CD14-positive monocyte (primary cell): ENCODE measurements around the gene EFHC2. TPM values are rescaled to one million over a fixed set of nuclear protein-coding genes. Genes with fewer than 3 reads are reported as not detected.

Experiments
- DNase-seq, 3 donors: peaks; one replicate each; pipeline ENCODE4 v3.0.0-alpha.2; 2011 to 2022
- H2AFZ ChIP-seq: 2 replicates; pipeline ENCODE4 v1.6.0; 2012; ENCODE audit warnings: mild to moderate bottlenecking, low read depth, low read length, inconsistent platforms; ENCODE audit not compliant: insufficient read depth, poor library complexity, severe bottlenecking
- H3K27ac ChIP-seq, 2 donors: 1 replicate in 1 of 2; 2 replicates in 1 of 2; pipeline ENCODE4 v1.5.1; 2012 to 2013; ENCODE audit warnings: low read length in 2 of 2, control low read depth in 1 of 2, inconsistent platforms in 1 of 2, low read depth in 1 of 2, mild to moderate bottlenecking in 1 of 2
- H3K27me3 ChIP-seq, 2 donors: one replicate each; pipeline versions ENCODE4 v1.6.0 to v1.6.1; 2011 to 2013; ENCODE audit warnings: low read length in 2 of 2; ENCODE audit not compliant: control insufficient read depth in 2 of 2, insufficient read depth in 2 of 2
- H3K36me3 ChIP-seq, 2 donors: replicated peaks in 1 of 2; 1 replicate in 1 of 2; 2 replicates in 1 of 2; pipeline versions ENCODE4 v1.5.1 to v1.6.1; 2012 to 2013; ENCODE audit warnings: low read length in 2 of 2, control low read depth in 1 of 2, inconsistent platforms in 1 of 2, mild to moderate bottlenecking in 1 of 2; ENCODE audit not compliant: insufficient read depth in 2 of 2, control insufficient read depth in 1 of 2
- H3K4me1 ChIP-seq, 2 donors: 1 replicate in 1 of 2; 2 replicates in 1 of 2; pipeline versions ENCODE4 v1.5.1 to v1.6.1; 2012 to 2013; ENCODE audit warnings: low read length in 2 of 2, control low read depth in 1 of 2, inconsistent platforms in 1 of 2, mild to moderate bottlenecking in 1 of 2, moderate library complexity in 1 of 2; ENCODE audit not compliant: insufficient read depth in 2 of 2, control insufficient read depth in 1 of 2
- H3K4me2 ChIP-seq: replicated peaks from 2 replicates; pipeline ENCODE3; 2012; ENCODE audit warnings: low read length, moderate library complexity, mild to moderate bottlenecking; ENCODE audit not compliant: poor library complexity, severe bottlenecking; ENCODE audit errors: extremely low read depth
- H3K4me3 ChIP-seq, 3 experiments: fragments of 200-600 bp in 1 of 3; sonication (generic) in 1 of 3; replicated peaks in 1 of 3; 1 replicate in 2 of 3; 2 replicates in 1 of 3; pipeline ENCODE4 v1.5.1; 2011 to 2013; ENCODE audit warnings: low read length in 3 of 3, mild to moderate bottlenecking in 3 of 3, control low read depth in 2 of 3, low read depth in 2 of 3, inconsistent platforms in 1 of 3, moderate library complexity in 1 of 3
- H3K79me2 ChIP-seq: 2 replicates; pipeline ENCODE4 v1.6.0; 2012; ENCODE audit warnings: mild to moderate bottlenecking, control low read depth, inconsistent platforms, low read length, moderate library complexity; ENCODE audit not compliant: insufficient read depth
- H3K9ac ChIP-seq: 2 replicates; pipeline ENCODE4 v1.6.0; 2017; ENCODE audit warnings: low read length, mild to moderate bottlenecking; ENCODE audit not compliant: insufficient read depth, poor library complexity, severe bottlenecking
- H3K9me3 ChIP-seq, 2 donors: replicated peaks in 1 of 2; 1 replicate in 1 of 2; 2 replicates in 1 of 2; pipeline versions ENCODE4 v1.5.1 to v1.6.1; 2012 to 2013; ENCODE audit warnings: low read length in 2 of 2, control low read depth in 1 of 2; ENCODE audit not compliant: control insufficient read depth in 1 of 2, insufficient read depth in 1 of 2
- H4K20me1 ChIP-seq: 2 replicates; pipeline ENCODE4 v1.6.0; 2012; ENCODE audit warnings: mild to moderate bottlenecking, low read length, control low read depth, moderate library complexity; ENCODE audit not compliant: insufficient read depth
- H3K27ac Mint-ChIP-seq, 7 donors: one replicate each; pipeline ENCODE4 v1.8.0; 2020; ENCODE audit warnings: mild to moderate bottlenecking in 7 of 7, mixed read lengths in 7 of 7, moderate library complexity in 6 of 7, inconsistent platforms in 2 of 7
- H3K27me3 Mint-ChIP-seq, 3 donors: one replicate each; pipeline ENCODE4 v1.8.0; 2021 to 2022; ENCODE audit warnings: low read depth in 3 of 3, mild to moderate bottlenecking in 3 of 3, mixed read lengths in 3 of 3, moderate library complexity in 3 of 3, inconsistent platforms in 1 of 3
- H3K36me3 Mint-ChIP-seq, 2 donors: one replicate each; pipeline ENCODE4 v1.8.0; 2020; ENCODE audit warnings: mixed read lengths in 2 of 2, inconsistent platforms in 1 of 2, mild to moderate bottlenecking in 1 of 2
- H3K4me1 Mint-ChIP-seq: one replicate; pipeline ENCODE4 v1.8.0; 2020; ENCODE audit warnings: mild to moderate bottlenecking, mixed read lengths
- H3K4me3 Mint-ChIP-seq, 2 donors: one replicate each; pipeline ENCODE4 v1.8.0; 2020; ENCODE audit warnings: mild to moderate bottlenecking in 2 of 2, mixed read lengths in 2 of 2, moderate library complexity in 1 of 2
- H3K9me3 Mint-ChIP-seq, 7 donors: one replicate each; pipeline ENCODE4 v1.8.0; 2020 to 2022; ENCODE audit warnings: mixed read lengths in 7 of 7, mild to moderate bottlenecking in 6 of 7, moderate library complexity in 6 of 7, inconsistent platforms in 2 of 7
- WGBS: methylation state at CpG from one replicate; pipeline ENCODE4 v1.1.5; 2013; ENCODE audit warnings: missing lambda C conversion rate; ENCODE audit not compliant: insufficient coverage; 5-methylcytosine and 5-hydroxymethylcytosine counted together
- intact Hi-C, 2 donors: fragments of 100-400 bp; cut with micrococcal nuclease; formaldehyde crosslinking; loops; one replicate each; pipeline versions ENCODE4 v1.15.0 to v1.15.1; 2023
- polyA plus RNA-seq, 3 donors: library from polyadenylated mRNA; depleted of rRNA in 1 of 3; unstranded in 2 of 3; stranded (reverse) in 1 of 3; fragments of 300-500 nt in 2 of 3; fragments of >200 nt in 1 of 3; fragmentation: Illumina TruSeq in 2 of 3; gene quantifications; 1 replicate in 2 of 3; 2 replicates in 1 of 3; pipeline ENCODE4 v1.2.3, GENCODE V29; 2012 to 2021
- TF ChIP-seq, protein P1 (sequence below): fragments of 200-600 bp; IDR thresholded peaks from one replicate; pipeline ENCODE4 v1.8.0; 2022; ENCODE audit warnings: antibody characterized with exemption, mild to moderate bottlenecking

EFHC2 gene
- polyA plus RNA-seq, 3 donors, result 0.05 to 0.22 TPM; not detected in 1

DNA sequence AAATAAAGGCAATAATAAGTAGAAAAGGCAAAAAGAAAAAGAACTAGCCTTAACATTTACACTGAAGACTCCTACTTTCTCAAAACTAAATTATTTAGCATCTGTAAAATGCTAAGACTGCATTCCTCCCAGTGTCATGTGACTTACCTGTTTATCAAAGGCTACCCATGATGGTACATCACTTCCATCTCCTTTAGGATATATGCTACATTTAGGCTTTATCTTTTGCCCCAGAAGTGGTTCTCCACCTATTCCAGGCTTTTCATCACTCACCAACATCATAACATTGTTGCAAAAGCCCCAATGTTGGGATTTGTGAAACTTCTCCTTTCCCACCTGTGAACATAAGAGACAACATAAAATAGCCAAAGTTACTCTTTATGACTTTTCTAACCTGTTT is 31.1 kb downstream of the EFHC2 start:
- Histone ChIP-seq H3K9me3 (no peaks in the 10 kb centered on the region), H3K27ac (no peak overlapping the region), H3K4me2 (no peak overlapping the region), H3K4me3 (no peak overlapping the region), H4K20me1 (no peaks in the 10 kb centered on the region), H3K27me3 (peaks cover 0 to 4% of the 10 kb centered on the region in 2 donors), H3K36me3 (no peaks in the 10 kb centered on the region), H2AFZ (no peak overlapping the region), H3K79me2 (no peaks in the 10 kb centered on the region), H3K9ac (no peak overlapping the region), H3K4me1 (peaks cover 6 to 9% of the 10 kb centered on the region in 2 donors)
- no peak overlapping the region for H3K27ac Mint-ChIP-seq
- intact Hi-C loops, result no loop called here
- TF ChIP-seq, protein P1, sequence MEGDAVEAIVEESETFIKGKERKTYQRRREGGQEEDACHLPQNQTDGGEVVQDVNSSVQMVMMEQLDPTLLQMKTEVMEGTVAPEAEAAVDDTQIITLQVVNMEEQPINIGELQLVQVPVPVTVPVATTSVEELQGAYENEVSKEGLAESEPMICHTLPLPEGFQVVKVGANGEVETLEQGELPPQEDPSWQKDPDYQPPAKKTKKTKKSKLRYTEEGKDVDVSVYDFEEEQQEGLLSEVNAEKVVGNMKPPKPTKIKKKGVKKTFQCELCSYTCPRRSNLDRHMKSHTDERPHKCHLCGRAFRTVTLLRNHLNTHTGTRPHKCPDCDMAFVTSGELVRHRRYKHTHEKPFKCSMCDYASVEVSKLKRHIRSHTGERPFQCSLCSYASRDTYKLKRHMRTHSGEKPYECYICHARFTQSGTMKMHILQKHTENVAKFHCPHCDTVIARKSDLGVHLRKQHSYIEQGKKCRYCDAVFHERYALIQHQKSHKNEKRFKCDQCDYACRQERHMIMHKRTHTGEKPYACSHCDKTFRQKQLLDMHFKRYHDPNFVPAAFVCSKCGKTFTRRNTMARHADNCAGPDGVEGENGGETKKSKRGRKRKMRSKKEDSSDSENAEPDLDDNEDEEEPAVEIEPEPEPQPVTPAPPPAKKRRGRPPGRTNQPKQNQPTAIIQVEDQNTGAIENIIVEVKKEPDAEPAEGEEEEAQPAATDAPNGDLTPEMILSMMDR, result no peak
- no peak for DNase-seq
- H3K9me3 Mint-ChIP-seq, result peaks cover 0 to 6% (median 2%) of the 10 kb centered on the region in 7 donors
- peaks cover 0 to 4% of the 10 kb centered on the region in 2 donors for H3K36me3 Mint-ChIP-seq
- H3K4me1 Mint-ChIP-seq, result peaks cover 15% of the 10 kb centered on the region
- H3K27me3 Mint-ChIP-seq, result peaks cover 0 to 15% (median 2%) of the 10 kb centered on the region in 3 donors
- no peak overlapping the region for H3K4me3 Mint-ChIP-seq

DNA sequence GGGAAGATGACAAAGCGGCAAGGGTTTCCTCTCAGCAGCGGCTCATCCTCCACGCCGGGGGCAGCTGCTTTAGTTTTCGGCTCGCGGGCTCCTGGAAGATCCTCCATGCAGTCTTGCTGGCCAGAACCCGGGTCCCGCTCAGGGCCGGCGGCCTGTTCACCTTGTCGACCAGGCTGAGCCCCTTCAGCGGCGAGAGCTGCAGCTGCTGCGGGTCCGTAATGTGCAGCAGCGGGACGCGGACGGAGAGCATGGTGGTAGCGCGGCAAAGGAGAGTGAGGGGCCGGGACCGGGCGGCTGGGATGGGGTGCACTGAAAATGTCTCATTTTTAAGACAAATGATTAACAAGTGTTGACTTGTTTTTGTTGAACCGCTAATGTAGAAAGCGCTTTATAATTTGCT is 33.2 kb downstream of the EFHC2 start:
- peaks cover 0 to 3% of the 10 kb centered on the region in 2 donors for H3K27me3 ChIP-seq
- peaks cover 0 to 16% (median 0%) of the 10 kb centered on the region in 3 donors for H3K27me3 Mint-ChIP-seq
- H2AFZ ChIP-seq, result no peak overlapping the region

More for the DNA sequence above, 33.2 kb downstream of the EFHC2 start:
- Mint-ChIP-seq H3K36me3 (peaks cover 0 to 2% of the 10 kb centered on the region in 2 donors), H3K4me3 (no peak overlapping the region), H3K9me3 (peaks cover 0 to 2% (median 0%) of the 10 kb centered on the region in 7 donors), H3K4me1 (peaks cover 15% of the 10 kb centered on the region), H3K27ac (no peak overlapping the region)
- Histone ChIP-seq H3K9me3 (no peaks in the 10 kb centered on the region), H3K27ac (no peak overlapping the region), H3K9ac (no peak overlapping the region), H3K4me2 (no peak overlapping the region), H3K4me3 (no peak overlapping the region), H3K36me3 (no peaks in the 10 kb centered on the region), H3K4me1 (peaks cover 6 to 9% of the 10 kb centered on the region in 2 donors), H4K20me1 (no peaks in the 10 kb centered on the region), H3K79me2 (no peaks in the 10 kb centered on the region)
- intact Hi-C loops, result no loop called here
- TF ChIP-seq, protein P1, result no peak
- DNase-seq, result no peak
- WGBS, result 96% methylated on average over 14 of the region's 27 CpGs
